GM18498 (cell line): ENCODE results near the gene AP4S1.

Experiments used
- ATAC-seq: cut with Tn5 transposase; IDR thresholded peaks from one replicate; pipeline ENCODE4 v1.9.1; 2021; ENCODE audit warnings: mild to moderate bottlenecking, moderate library complexity; ENCODE audit not compliant: unreplicated experiment

Gene AP4S1

GRCh38 chr14:31128601-31129526 is 103.4 kb downstream of the AP4S1 start:
- ATAC-seq: no peak

GRCh38 chr14:31133133-31133532 is 107.7 kb downstream of the AP4S1 start:
- no peak for ATAC-seq

DNA sequence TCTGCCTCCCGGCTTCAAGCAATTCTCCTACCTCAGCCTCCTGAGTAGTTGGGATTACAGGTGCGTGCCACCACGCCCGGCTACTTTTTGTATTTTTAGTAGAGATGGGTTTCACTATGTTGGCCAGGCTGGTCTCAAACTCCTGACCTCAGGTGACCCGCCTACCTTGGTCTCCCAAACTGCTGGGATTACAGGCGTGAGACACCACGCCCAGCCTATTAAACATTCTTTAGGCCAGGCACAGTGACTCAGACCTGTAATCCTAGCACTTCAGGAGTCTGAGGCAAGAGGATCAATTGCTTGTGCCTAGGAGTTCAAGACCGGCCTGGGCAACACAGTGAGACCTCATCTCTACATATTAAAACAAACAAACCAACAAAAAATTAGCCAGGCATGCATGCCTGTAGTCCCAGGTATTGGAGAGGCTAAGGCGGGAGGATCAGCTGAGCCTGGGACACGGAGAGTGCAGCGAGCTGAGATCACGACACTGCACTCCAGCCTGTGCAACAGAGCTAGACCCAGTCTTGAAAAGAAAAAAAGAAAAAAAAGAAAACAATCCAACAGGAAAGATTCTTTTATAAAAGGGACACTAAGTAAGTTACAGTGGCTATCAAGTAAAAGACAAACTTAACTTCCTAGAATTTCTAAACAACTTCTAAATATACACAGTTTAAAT is 111.9 kb downstream of the AP4S1 start:
- no peak for ATAC-seq

- ATAC-seq: no peak
Measured at GRCh38 chr14:31138301-31138700, 112.9 kb downstream of the AP4S1 start.

GRCh38 chr14:31139301-31139847 is 113.9 kb downstream of the AP4S1 start:
- ATAC-seq: no peak

DNA sequence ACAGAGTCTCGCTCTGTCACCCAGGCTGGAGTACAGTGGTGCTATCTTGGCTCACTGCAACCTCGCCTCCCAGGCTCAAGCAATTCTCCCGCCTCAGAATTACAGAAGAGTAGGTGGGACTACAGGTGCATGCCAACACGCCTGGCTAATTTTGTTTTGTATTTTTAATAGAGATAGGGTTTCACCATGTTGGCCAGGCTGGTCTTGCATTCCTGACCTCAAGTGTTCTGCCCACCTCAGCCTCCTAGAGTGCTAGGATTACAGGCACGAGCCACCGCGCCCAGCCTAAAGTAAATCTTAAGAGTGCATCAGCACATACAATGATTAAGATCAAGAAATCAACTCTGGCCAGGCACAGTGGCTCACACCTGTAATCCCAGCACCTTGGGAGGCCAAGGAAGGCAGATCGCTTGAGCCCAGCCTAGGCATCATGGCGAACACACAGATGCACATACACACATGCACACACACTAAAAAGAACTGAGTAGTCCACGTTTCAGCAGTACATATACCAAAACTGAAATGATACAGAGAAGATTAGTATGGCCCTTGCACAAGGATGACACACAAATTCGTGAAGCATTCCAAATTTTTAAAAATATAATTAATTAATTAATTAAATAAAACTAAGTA is 117.1 kb downstream of the AP4S1 start:
- ATAC-seq: no peak
